Measurements from ENCODE around the gene PTGDR2.

PTGDR2 gene

GRCh38 chr11:60879971-60880588 is 24.3 kb upstream of the PTGDR2 start:
- Mint-ChIP-seq H3K9me3 (no peaks in the 10 kb centered on the region), H3K27me3 (no peaks in the 10 kb centered on the region), H3K27ac (peak overlapping the region; percentile 12), H3K4me3 (no peak overlapping the region), H3K36me3 (ENCODE audit: low read depth) (peaks cover 91% of the 10 kb centered on the region), H3K4me1 (ENCODE audit: low read depth) (peaks cover 3% of the 10 kb centered on the region)
- DNase-seq: no peak

GRCh38 chr11:60879104-60879503 is 23.4 kb upstream of the PTGDR2 start:
- Mint-ChIP-seq H3K9me3 (no peaks in the 10 kb centered on the region), H3K27me3 (no peaks in the 10 kb centered on the region), H3K4me3 (no peak overlapping the region), H3K36me3 (ENCODE audit: low read depth) (peaks cover 86% of the 10 kb centered on the region), H3K27ac (no peak overlapping the region), H3K4me1 (ENCODE audit: low read depth) (peaks cover 3% of the 10 kb centered on the region)
- no peak for DNase-seq

GRCh38 chr11:60878245-60879101 is 22.7 kb upstream of the PTGDR2 start:
- Mint-ChIP-seq H3K9me3 (no peaks in the 10 kb centered on the region), H3K4me3 (no peak overlapping the region), H3K27ac (no peak overlapping the region), H3K36me3 (ENCODE audit: low read depth) (peaks cover 81% of the 10 kb centered on the region), H3K27me3 (no peaks in the 10 kb centered on the region), H3K4me1 (ENCODE audit: low read depth) (peaks cover 3% of the 10 kb centered on the region)
- DNase-seq: no peak

GRCh38 chr11:60876168-60876485 is 20.4 kb upstream of the PTGDR2 start:
- Mint-ChIP-seq H3K9me3 (no peaks in the 10 kb centered on the region), H3K27me3 (no peaks in the 10 kb centered on the region), H3K36me3 (ENCODE audit: low read depth) (peaks cover 58% of the 10 kb centered on the region), H3K27ac (no peak overlapping the region), H3K4me3 (no peak overlapping the region), H3K4me1 (ENCODE audit: low read depth) (peaks cover 14% of the 10 kb centered on the region)
- no peak for DNase-seq

- Mint-ChIP-seq H3K36me3 (ENCODE audit: low read depth) (peaks cover 52% of the 10 kb centered on the region), H3K4me3 (no peak overlapping the region), H3K4me1 (ENCODE audit: low read depth) (peaks cover 18% of the 10 kb centered on the region), H3K9me3 (no peaks in the 10 kb centered on the region), H3K27ac (no peak overlapping the region), H3K27me3 (no peaks in the 10 kb centered on the region)
- no peak for DNase-seq
Observed at GRCh38 chr11:60875366-60876167, 19.8 kb upstream of the PTGDR2 start.

GRCh38 chr11:60874421-60875365 is 18.9 kb upstream of the PTGDR2 start:
- Mint-ChIP-seq H3K9me3 (no peaks in the 10 kb centered on the region), H3K36me3 (ENCODE audit: low read depth) (peaks cover 43% of the 10 kb centered on the region), H3K4me3 (no peak overlapping the region), H3K27ac (peak overlapping the region; percentile 18), H3K4me1 (ENCODE audit: low read depth) (peaks cover 18% of the 10 kb centered on the region), H3K27me3 (peaks cover under 1% of the 10 kb centered on the region)
- no peak for DNase-seq

DNA sequence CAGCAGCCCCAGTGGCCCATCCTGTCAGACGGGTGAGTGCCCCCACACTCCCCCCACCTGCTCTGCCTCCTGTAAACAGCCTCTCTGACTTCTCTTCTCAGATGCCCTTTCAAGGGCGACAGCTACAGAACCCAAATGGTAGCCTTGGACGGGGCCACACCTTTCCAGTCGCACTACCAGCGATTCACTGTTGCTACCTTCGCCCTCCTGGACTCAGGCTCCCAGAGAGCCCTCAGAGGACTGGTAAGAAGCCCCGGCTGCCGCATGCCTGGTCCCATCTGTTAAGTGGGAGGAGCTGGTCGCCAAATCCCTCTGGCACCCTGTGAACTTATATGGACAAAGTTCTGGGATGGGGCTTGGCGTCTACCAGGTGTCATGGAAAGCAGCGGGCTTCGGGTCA is 17.8 kb upstream of the PTGDR2 start:
- H3K4me3 Mint-ChIP-seq: no peak overlapping the region
- H3K9me3 Mint-ChIP-seq: no peaks in the 10 kb centered on the region
- H3K4me1 Mint-ChIP-seq (ENCODE audit: low read depth): peaks cover 18% of the 10 kb centered on the region
- no peak overlapping the region for H3K27ac Mint-ChIP-seq
- peaks cover 3% of the 10 kb centered on the region for H3K27me3 Mint-ChIP-seq
- peaks cover 32% of the 10 kb centered on the region for H3K36me3 Mint-ChIP-seq (ENCODE audit: low read depth)
- DNase-seq: no peak

DNA sequence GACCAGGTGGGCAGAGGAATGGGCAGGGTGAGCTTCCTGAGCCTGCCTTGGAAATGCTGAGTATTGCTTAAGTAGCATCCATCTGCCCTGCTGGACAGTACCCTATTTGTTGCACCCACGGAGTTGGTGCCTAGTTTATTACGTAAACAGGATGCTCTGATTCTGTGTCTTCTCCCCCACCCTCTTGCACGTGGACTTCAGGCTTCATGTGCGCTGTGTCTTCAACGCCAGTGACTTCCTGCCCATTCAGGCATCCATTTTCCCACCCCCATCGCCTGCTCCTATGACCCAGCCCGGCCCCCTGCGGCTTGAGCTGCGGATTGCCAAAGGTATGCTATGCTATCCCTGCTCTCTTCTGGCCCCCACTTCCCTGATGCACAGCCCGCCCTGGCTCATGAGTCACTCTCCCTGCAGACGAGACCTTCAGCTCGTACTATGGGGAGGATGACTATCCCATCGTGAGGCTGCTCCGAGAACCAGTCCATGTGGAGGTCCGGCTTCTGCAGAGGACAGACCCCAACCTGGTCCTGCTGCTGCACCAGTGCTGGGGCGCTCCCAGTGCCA is 17.3 kb upstream of the PTGDR2 start:
- H3K4me1 Mint-ChIP-seq (ENCODE audit: low read depth): peaks cover 18% of the 10 kb centered on the region
- DNase-seq: no peak
- no peaks in the 10 kb centered on the region for H3K9me3 Mint-ChIP-seq
- H3K27ac Mint-ChIP-seq: no peak overlapping the region
- H3K27me3 Mint-ChIP-seq: peaks cover 3% of the 10 kb centered on the region
- peaks cover 27% of the 10 kb centered on the region for H3K36me3 Mint-ChIP-seq (ENCODE audit: low read depth)
- no peak overlapping the region for H3K4me3 Mint-ChIP-seq

GRCh38 chr11:60872124-60872960 is 16.6 kb upstream of the PTGDR2 start:
- no peak overlapping the region for H3K27ac Mint-ChIP-seq
- DNase-seq: no peak

GRCh38 chr11:60871378-60872061 is 15.8 kb upstream of the PTGDR2 start:
- Mint-ChIP-seq H3K4me1 (ENCODE audit: low read depth) (peaks cover 18% of the 10 kb centered on the region), H3K27me3 (peaks cover 3% of the 10 kb centered on the region), H3K36me3 (ENCODE audit: low read depth) (peaks cover 13% of the 10 kb centered on the region), H3K9me3 (no peaks in the 10 kb centered on the region), H3K4me3 (no peak overlapping the region), H3K27ac (no peak overlapping the region)
- no peak for DNase-seq

More at GRCh38 chr11:60872124-60872960, 16.6 kb upstream of the PTGDR2 start:
- Mint-ChIP-seq H3K36me3 (ENCODE audit: low read depth) (peaks cover 20% of the 10 kb centered on the region), H3K27me3 (peaks cover 3% of the 10 kb centered on the region), H3K4me3 (no peak overlapping the region), H3K9me3 (no peaks in the 10 kb centered on the region), H3K4me1 (ENCODE audit: low read depth) (peaks cover 18% of the 10 kb centered on the region)

- H3K27ac Mint-ChIP-seq: no peak overlapping the region
- no peaks in the 10 kb centered on the region for H3K9me3 Mint-ChIP-seq
- peaks cover 18% of the 10 kb centered on the region for H3K4me1 Mint-ChIP-seq (ENCODE audit: low read depth)
- peaks cover 3% of the 10 kb centered on the region for H3K27me3 Mint-ChIP-seq
- no peak for DNase-seq
- H3K36me3 Mint-ChIP-seq (ENCODE audit: low read depth): peaks cover 9% of the 10 kb centered on the region
- H3K4me3 Mint-ChIP-seq: no peak overlapping the region
Observed at GRCh38 chr11:60870733-60871377, 15.1 kb upstream of the PTGDR2 start.

GRCh38 chr11:60870276-60870675 is 14.5 kb upstream of the PTGDR2 start:
- no peak for DNase-seq
- H3K27ac Mint-ChIP-seq: no peak overlapping the region
- peaks cover 18% of the 10 kb centered on the region for H3K4me1 Mint-ChIP-seq (ENCODE audit: low read depth)

More at GRCh38 chr11:60870276-60870675, 14.5 kb upstream of the PTGDR2 start:
- Mint-ChIP-seq H3K27me3 (peaks cover 3% of the 10 kb centered on the region), H3K9me3 (no peaks in the 10 kb centered on the region), H3K4me3 (no peak overlapping the region), H3K36me3 (ENCODE audit: low read depth) (peaks cover 5% of the 10 kb centered on the region)
